ENCODE data around the gene SLC12A2.

SLC12A2 gene

DNA sequence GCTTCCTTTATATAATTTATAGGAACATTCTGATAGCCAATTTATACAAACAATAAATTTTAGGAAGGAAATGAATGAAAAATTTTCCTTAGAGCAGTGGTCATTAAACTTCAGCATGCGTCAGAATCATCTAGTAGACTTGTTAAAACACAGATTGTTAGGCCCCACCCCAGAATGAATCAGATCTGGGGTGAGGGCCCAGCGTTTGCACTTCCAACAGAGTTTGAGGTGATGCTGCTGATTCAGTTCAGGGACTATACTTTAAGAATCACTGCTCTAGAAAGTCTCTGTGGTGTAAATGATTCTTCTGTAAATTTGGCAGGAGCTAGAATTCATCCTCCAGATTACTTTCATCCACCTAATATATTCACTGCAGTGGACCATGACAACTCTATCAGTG is 80.4 kb downstream of the SLC12A2 start:
- DNase-seq (ENCODE audit: insufficient read length, low spot score) (peak; percentile 12), FAIRE-seq (peak; percentile 91)
- TF ChIP-seq POLR2A (IDR thresholded peaks at IDR 0.05; ENCODE audit: low read depth, low read length): no peak

DNA sequence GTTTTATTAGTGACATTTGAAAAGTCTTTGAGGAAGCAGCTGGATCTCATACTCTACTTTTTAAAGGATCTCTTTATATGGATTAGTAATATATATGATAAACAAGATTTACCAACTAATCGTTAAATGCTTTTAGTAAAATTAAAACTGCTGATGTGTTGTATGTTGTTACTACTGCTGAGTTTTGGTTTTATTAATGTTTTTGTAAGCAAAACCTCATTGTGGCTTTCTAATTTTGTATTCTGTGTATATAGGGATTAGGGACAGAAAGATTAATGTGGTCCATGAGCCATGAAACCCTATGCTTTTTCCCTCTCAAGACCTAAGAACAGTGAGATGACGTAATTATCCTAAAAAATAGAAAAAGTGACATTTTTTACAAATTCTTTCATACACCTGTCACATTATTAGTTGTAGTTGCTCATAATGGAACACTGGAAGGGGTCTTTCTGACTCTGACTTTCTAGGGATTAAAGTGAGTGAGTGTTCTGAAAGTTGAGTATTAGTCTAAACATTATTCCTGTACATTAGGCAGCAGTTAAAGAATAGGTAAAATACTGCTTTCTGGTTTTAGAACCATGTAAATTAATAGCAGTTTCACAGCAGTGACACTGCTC is 85.9 kb downstream of the SLC12A2 start:
- TF ChIP-seq POLR2A (IDR thresholded peaks at IDR 0.05; ENCODE audit: low read depth, low read length): no peak
- DNase-seq (ENCODE audit: insufficient read length, low spot score) (no peak), FAIRE-seq (no peak)

GRCh38 chr5:128172102-128172501 is 88.5 kb downstream of the SLC12A2 start:
- FAIRE-seq (no peak), DNase-seq (ENCODE audit: insufficient read length, low spot score) (no peak)
- no peak for TF ChIP-seq POLR2A (IDR thresholded peaks at IDR 0.05; ENCODE audit: low read depth, low read length)

- FAIRE-seq: peak; percentile 15
- no peak for DNase-seq (ENCODE audit: insufficient read length, low spot score)
- no peak for TF ChIP-seq POLR2A (IDR thresholded peaks at IDR 0.05; ENCODE audit: low read depth, low read length)
Measured at GRCh38 chr5:128174951-128175350, 91.4 kb downstream of the SLC12A2 start.

GRCh38 chr5:128192368-128192767 is 108.8 kb downstream of the SLC12A2 start:
- no peak for TF ChIP-seq POLR2A (IDR thresholded peaks at IDR 0.05; ENCODE audit: low read depth, low read length)
- DNase-seq (ENCODE audit: insufficient read length, low spot score) (no peak), FAIRE-seq (no peak)

DNA sequence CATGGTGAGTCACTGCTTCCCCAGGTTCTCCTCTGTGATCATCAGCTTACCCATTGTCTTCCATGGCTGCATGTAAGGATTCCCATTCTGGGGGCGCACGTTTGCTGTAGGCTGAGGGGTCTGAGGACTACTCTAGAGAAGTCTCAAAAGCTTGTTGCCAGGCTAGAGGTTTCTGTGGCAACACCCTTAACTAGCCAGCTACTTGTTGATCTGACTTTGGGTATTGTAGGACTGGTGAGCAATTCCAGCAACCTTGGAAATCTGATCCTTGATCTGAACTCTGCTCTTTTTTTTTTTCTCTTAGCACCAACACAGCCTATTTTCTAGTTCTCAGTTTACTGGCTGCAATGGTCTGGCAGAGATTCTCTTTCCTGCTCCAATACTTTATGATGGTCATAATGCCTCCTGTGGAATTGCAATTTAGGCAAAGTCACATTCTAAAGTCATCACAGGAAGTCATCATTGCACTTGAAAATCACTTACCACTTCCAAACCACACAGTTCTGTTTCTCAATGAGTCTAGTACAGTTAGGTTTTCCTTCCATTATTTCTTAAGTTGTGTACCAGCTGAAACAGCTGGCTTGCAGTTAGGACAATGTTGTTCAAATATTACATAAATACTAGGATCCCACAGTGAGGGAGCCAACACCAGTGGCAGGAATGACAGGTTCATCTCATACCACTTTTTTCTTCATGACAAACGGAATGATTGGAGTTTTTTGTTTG is 110.3 kb downstream of the SLC12A2 start:
- FAIRE-seq (no peak), DNase-seq (ENCODE audit: insufficient read length, low spot score) (no peak)
- TF ChIP-seq POLR2A (IDR thresholded peaks at IDR 0.05; ENCODE audit: low read depth, low read length): no peak

DNA sequence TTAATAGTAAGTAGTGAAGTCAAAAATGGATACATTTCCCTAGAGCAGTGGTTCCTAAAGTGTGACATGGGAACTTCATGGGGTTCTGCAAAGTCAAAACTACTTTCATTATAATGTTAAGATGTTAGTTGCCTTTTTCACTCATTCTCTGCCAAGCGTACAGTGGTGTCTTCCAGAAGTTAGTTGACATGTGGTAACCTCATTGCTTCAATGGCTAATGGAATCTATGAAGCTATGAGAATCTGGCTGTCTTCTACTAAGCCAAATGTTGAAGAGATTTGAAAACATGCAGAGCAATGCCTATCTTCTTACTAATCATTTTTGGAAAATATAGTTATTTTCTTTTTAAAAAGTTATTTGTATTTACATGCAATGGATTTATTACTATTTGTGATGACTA is 111.8 kb downstream of the SLC12A2 start:
- no peak for TF ChIP-seq POLR2A (IDR thresholded peaks at IDR 0.05; ENCODE audit: low read depth, low read length)
- DNase-seq (ENCODE audit: insufficient read length, low spot score): no peak
- no peak for FAIRE-seq

GRCh38 chr5:128196080-128196479 is 112.5 kb downstream of the SLC12A2 start:
- TF ChIP-seq POLR2A (IDR thresholded peaks at IDR 0.05; ENCODE audit: low read depth, low read length): no peak
- no peak for DNase-seq (ENCODE audit: insufficient read length, low spot score)
- no peak for FAIRE-seq

DNA sequence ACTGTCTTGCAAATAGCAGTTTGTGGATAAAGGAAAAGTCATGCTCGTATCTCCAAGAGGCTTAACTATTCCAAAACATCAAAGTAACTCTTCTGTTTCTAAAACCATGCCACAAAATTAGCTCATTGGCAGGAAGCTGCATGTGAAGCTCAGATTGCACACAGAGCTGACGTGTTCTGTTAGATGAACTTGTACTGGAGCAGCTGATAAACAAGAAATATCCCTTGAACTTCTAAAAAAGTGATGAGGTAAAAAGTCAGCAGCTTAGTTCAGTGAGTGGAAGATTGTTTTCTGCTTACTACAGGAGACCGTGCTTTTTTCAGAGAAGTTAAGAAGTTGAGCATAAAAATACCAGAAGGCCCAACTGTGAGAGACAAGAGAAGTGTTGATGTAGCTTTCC is 113.2 kb downstream of the SLC12A2 start:
- FAIRE-seq: no peak
- no peak for TF ChIP-seq POLR2A (IDR thresholded peaks at IDR 0.05; ENCODE audit: low read depth, low read length)
- no peak for DNase-seq (ENCODE audit: insufficient read length, low spot score)

GRCh38 chr5:128197896-128198522 is 114.4 kb downstream of the SLC12A2 start:
- TF ChIP-seq POLR2A (IDR thresholded peaks at IDR 0.05; ENCODE audit: low read depth, low read length): no peak
- FAIRE-seq: no peak
- no peak for DNase-seq (ENCODE audit: insufficient read length, low spot score)

GRCh38 chr5:128199104-128199503 is 115.5 kb downstream of the SLC12A2 start:
- DNase-seq (ENCODE audit: insufficient read length, low spot score) (peak; percentile 21), FAIRE-seq (peak; percentile 60)
- no peak for TF ChIP-seq POLR2A (IDR thresholded peaks at IDR 0.05; ENCODE audit: low read depth, low read length)

- DNase-seq (ENCODE audit: insufficient read length, low spot score): no peak
- no peak for FAIRE-seq
- TF ChIP-seq POLR2A (IDR thresholded peaks at IDR 0.05; ENCODE audit: low read depth, low read length): no peak
Measured at GRCh38 chr5:128199611-128200010, 116.0 kb downstream of the SLC12A2 start.

DNA sequence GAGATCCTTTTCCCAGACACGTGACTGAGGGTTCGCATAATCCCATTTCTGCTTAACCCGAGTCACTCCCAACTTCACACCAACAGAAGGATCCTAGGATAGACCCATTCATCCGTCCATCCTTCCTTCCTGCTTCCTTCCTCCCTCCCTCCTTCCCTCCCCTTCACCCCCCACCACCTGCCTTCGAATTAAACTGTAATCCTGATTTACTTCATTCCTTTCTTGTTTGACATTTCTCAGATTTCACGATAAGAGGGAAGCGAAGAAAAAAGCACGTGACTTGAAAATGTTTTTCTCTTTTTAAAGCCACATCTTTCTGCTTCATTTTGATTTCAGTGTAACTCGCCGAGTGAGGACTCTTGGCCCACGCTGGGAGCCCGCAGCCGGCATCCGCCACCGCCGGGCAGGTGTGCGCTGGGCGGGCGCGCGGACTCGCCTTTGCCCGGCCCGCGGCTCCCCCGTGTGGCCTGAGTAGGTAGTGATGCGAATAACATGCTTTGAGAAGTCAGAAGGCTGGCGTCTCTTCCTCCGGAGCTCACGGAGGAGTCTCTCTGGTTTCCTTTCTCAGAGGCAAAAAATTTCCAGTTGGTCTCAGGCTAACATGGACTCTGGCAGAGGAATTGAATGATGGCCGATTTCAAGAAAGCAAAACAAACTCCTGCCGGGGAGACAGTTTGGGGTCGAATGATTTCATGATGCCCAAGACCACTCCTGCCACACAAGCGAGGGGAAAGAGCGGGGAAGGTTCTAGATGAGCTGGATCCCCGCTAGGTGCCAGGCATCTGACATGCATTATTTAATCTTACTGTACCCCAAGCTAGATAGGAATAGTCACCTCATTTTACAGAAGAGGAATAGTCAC is 117.7 kb downstream of the SLC12A2 start:
- peak; percentile 52 for DNase-seq (ENCODE audit: insufficient read length, low spot score)
- TF ChIP-seq POLR2A (IDR thresholded peaks at IDR 0.05; ENCODE audit: low read depth, low read length): no peak
- FAIRE-seq: no peak

GRCh38 chr5:128202320-128202719 is 118.8 kb downstream of the SLC12A2 start:
- TF ChIP-seq POLR2A (IDR thresholded peaks at IDR 0.05; ENCODE audit: low read depth, low read length): no peak
- FAIRE-seq (no peak), DNase-seq (ENCODE audit: insufficient read length, low spot score) (no peak)
